ENCODE data around the gene STH.
A peak's percentile ranks its signal among the peaks of the same experiment; 100 is the strongest.
"Not testable (repeated sequence)": the region's sequence is repeated elsewhere in the genome, so short reads cannot be mapped to it uniquely, and the experiment has no call there.

The STH gene

GRCh38 chr17:46009681-46010596, 10.9 kb downstream of the STH start:
- DNase-seq, result no peak

DNA sequence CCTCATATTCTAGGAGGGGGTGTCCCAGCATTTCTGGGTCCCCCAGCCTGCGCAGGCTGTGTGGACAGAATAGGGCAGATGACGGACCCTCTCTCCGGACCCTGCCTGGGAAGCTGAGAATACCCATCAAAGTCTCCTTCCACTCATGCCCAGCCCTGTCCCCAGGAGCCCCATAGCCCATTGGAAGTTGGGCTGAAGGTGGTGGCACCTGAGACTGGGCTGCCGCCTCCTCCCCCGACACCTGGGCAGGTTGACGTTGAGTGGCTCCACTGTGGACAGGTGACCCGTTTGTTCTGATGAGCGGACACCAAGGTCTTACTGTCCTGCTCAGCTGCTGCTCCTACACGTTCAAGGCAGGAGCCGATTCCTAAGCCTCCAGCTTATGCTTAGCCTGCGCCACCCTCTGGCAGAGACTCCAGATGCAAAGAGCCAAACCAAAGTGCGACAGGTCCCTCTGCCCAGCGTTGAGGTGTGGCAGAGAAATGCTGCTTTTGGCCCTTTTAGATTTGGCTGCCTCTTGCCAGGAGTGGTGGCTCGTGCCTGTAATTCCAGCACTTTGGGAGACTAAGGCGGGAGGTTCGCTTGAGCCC, 11.6 kb downstream of the STH start:
- no peak for DNase-seq

DNA sequence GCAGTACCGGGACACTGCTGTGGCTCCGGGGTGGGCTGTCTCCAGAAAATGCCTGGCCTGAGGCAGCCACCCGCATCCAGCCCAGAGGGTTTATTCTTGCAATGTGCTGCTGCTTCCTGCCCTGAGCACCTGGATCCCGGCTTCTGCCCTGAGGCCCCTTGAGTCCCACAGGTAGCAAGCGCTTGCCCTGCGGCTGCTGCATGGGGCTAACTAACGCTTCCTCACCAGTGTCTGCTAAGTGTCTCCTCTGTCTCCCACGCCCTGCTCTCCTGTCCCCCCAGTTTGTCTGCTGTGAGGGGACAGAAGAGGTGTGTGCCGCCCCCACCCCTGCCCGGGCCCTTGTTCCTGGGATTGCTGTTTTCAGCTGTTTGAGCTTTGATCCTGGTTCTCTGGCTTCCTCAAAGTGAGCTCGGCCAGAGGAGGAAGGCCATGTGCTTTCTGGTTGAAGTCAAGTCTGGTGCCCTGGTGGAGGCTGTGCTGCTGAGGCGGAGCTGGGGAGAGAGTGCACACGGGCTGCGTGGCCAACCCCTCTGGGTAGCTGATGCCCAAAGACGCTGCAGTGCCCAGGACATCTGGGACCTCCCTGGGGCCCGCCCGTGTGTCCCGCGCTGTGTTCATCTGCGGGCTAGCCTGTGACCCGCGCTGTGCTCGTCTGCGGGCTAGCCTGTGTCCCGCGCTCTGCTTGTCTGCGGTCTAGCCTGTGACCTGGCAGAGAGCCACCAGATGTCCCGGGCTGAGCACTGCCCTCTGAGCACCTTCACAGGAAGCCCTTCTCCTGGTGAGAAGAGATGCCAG, 12.9 kb downstream of the STH start:
- DNase-seq, result no peak

DNA sequence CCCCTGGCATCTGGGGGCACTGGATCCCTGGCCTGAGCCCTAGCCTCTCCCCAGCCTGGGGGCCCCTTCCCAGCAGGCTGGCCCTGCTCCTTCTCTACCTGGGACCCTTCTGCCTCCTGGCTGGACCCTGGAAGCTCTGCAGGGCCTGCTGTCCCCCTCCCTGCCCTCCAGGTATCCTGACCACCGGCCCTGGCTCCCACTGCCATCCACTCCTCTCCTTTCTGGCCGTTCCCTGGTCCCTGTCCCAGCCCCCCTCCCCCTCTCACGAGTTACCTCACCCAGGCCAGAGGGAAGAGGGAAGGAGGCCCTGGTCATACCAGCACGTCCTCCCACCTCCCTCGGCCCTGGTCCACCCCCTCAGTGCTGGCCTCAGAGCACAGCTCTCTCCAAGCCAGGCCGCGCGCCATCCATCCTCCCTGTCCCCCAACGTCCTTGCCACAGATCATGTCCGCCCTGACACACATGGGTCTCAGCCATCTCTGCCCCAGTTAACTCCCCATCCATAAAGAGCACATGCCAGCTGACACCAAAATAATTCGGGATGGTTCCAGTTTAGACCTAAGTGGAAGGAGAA, 13.5 kb downstream of the STH start:
- DNase-seq, result no peak

GRCh38 chr17:46013127-46013501, 14.1 kb downstream of the STH start:
- no peak for DNase-seq

DNA sequence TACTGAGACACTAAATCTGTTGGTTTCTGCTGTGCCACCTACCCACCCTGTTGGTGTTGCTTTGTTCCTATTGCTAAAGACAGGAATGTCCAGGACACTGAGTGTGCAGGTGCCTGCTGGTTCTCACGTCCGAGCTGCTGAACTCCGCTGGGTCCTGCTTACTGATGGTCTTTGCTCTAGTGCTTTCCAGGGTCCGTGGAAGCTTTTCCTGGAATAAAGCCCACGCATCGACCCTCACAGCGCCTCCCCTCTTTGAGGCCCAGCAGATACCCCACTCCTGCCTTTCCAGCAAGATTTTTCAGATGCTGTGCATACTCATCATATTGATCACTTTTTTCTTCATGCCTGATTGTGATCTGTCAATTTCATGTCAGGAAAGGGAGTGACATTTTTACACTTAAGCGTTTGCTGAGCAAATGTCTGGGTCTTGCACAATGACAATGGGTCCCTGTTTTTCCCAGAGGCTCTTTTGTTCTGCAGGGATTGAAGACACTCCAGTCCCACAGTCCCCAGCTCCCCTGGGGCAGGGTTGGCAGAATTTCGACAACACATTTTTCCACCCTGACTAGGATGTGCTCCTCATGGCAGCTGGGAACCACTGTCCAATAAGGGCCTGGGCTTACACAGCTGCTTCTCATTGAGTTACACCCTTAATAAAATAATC, 14.6 kb downstream of the STH start:
- DNase-seq, result no peak

DNA sequence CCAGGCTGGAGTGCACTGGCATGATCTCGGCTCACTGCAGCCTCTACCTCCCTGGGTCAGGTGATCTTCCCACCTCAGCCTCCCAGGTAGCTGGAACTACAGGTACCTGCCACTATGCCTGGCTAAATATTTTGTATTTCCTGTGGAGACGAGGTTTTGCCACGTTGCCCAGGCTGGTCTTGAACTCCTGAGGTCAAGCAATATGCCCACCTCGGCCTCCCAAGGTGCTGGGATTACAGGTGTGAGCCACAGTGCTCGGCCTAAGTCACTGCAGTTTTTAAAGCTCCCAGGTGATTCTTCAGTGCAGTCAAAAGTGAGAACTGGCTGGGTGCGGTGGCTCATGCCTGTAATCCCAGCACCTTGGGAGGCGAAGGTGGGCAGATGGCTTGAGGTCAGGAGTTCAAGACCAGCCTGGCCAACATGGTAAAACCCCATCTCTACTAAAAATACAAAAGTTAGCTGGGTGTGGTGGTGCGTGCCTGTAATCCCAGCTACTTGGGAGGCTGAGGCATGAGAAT, 20.4 kb downstream of the STH start:
- DNase-seq, result not testable (repeated sequence)

- peak; percentile 41 to 45 for DNase-seq
Measured at GRCh38 chr17:46020023-46020761, 21.1 kb downstream of the STH start.

DNA sequence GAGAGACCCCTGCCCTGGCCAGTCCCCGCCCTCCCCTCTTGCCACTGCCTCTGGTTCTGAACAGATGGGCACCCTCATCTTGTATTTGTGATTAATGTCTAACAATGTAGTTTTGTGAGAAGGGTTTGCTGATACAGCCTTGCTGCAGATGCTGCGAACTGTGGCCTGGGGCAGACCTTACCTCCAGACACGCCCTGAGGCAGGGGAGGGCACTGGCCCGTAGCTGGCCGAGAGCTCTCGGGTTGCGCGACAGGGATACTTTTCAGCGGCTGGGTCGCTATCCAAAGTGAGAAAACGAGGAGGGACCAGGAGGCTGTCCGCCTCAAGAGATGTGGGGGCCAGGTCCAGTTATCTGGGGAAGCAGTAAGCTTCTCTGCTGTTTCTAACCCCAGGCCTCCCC, 21.9 kb downstream of the STH start:
- DNase-seq, result no peak

DNA sequence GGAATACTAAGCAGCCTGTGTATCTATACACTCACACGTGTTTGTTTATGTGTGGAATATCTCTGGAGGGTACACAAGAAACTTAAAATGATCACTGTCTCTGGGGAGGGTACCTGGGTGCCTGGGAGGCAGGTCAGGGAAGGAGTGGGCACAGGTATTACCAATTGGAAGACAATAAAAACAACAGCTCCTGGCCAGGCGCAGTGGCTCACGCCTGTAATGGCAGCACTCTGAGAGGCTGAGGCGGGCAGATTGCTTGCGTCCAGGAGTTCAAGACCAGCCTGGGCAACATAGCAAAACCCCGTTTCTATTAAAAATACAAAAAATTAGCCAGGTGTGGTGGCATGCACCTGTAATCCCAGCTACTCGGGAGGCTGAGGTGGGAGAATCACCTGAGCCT, 24.3 kb downstream of the STH start:
- DNase-seq, result not testable (repeated sequence)

GRCh38 chr17:46023783-46024388, 24.8 kb downstream of the STH start:
- no peak for DNase-seq

GRCh38 chr17:46024590-46024989, 25.5 kb downstream of the STH start:
- no peak for DNase-seq

DNA sequence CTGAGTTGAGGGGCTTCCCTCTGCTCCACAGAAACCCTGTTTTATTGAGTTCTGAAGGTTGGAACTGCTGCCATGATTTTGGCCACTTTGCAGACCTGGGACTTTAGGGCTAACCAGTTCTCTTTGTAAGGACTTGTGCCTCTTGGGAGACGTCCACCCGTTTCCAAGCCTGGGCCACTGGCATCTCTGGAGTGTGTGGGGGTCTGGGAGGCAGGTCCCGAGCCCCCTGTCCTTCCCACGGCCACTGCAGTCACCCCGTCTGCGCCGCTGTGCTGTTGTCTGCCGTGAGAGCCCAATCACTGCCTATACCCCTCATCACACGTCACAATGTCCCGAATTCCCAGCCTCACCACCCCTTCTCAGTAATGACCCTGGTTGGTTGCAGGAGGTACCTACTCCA, 26.0 kb downstream of the STH start:
- no peak for DNase-seq

- no peak for DNase-seq
Measured at GRCh38 chr17:46025510-46026165, 26.6 kb downstream of the STH start.

DNA sequence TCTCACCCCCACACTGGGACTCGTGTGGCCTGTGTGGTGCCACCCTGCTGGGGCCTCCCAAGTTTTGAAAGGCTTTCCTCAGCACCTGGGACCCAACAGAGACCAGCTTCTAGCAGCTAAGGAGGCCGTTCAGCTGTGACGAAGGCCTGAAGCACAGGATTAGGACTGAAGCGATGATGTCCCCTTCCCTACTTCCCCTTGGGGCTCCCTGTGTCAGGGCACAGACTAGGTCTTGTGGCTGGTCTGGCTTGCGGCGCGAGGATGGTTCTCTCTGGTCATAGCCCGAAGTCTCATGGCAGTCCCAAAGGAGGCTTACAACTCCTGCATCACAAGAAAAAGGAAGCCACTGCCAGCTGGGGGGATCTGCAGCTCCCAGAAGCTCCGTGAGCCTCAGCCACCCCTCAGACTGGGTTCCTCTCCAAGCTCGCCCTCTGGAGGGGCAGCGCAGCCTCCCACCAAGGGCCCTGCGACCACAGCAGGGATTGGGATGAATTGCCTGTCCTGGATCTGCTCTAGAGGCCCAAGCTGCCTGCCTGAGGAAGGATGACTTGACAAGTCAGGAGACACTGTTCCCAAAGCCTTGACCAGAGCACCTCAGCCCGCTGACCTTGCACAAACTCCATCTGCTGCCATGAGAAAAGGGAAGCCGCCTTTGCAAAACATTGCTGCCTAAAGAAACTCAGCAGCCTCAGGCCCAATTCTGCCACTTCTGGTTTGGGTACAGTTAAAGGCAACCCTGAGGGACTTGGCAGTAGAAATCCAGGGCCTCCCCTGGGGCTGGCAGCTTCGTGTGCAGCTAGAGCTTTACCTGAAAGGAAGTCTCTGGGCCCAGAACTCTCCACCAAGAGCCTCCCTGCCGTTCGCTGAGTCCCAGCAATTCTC, 27.4 kb downstream of the STH start:
- DNase-seq, result no peak

- DNase-seq, result no peak
Measured at GRCh38 chr17:46027048-46027975, 28.3 kb downstream of the STH start.

- no peak for DNase-seq
Measured at GRCh38 chr17:46027976-46028325, 28.9 kb downstream of the STH start.

- DNase-seq, result no peak
Measured at GRCh38 chr17:46028374-46028773, 29.3 kb downstream of the STH start.
